AG09309 (cell line): ENCODE data around the gene CRP.
"Not testable (repeated sequence)": the region's sequence is repeated elsewhere in the genome, so short reads cannot be mapped to it uniquely, and the experiment has no call there.

ENCODE experiments used
- DNase-seq: peaks from one replicate; pipeline ENCODE4 v3.0.0-alpha.2; 2010; ENCODE audit warnings: low read depth
- H3K4me3 ChIP-seq: 2 replicates; pipeline ENCODE4 v1.5.1; 2011; ENCODE audit warnings: mild to moderate bottlenecking, low read depth, low read length, moderate library complexity; ENCODE audit not compliant: control insufficient read depth
- CTCF ChIP-seq: IDR thresholded peaks from 2 replicates; pipeline ENCODE4 v1.5.1; 2011; ENCODE audit warnings: mild to moderate bottlenecking, low read depth, low read length, inconsistent platforms; ENCODE audit not compliant: insufficient read depth, control insufficient read depth; ENCODE audit errors: missing control alignments

Gene CRP

GRCh38 chr1:159750621-159751020 is 36.2 kb upstream of the CRP start:
- no peak overlapping the region for H3K4me3 ChIP-seq
- no peak for TF ChIP-seq CTCF
- DNase-seq, result no peak

GRCh38 chr1:159749630-159750029 is 35.2 kb upstream of the CRP start:
- no peak overlapping the region for H3K4me3 ChIP-seq
- TF ChIP-seq CTCF, result no peak
- no peak for DNase-seq

- DNase-seq, result no peak
- no peak overlapping the region for H3K4me3 ChIP-seq
- no peak for TF ChIP-seq CTCF
These were observed 34.0 kb upstream of the CRP start for GRCh38 chr1:159748370-159748769.

GRCh38 chr1:159746666-159747065 is 32.3 kb upstream of the CRP start:
- H3K4me3 ChIP-seq, result no peak overlapping the region
- DNase-seq, result no peak
- TF ChIP-seq CTCF, result no peak

- no peak overlapping the region for H3K4me3 ChIP-seq
- no peak for DNase-seq
- TF ChIP-seq CTCF, result no peak
These were observed 29.4 kb upstream of the CRP start for GRCh38 chr1:159743651-159744410.

- TF ChIP-seq CTCF, result no peak
- H3K4me3 ChIP-seq, result no peak overlapping the region
- no peak for DNase-seq
These were observed 23.0 kb upstream of the CRP start for GRCh38 chr1:159737238-159737916.

GRCh38 chr1:159723188-159723587 is 8.8 kb upstream of the CRP start:
- H3K4me3 ChIP-seq, DNase-seq: not testable (repeated sequence)
